CD4-positive, alpha-beta T cell (primary cell): ENCODE results near the gene UBTD1. TPM values are rescaled to one million over a fixed set of nuclear protein-coding genes. Genes with fewer than 3 reads are reported as not detected.

ENCODE experiments used
- ATAC-seq: fragments of 200-7000 bp; cut with Tn5 transposase; one replicate; pipeline ENCODE4 v1.10.0; 2022; ENCODE audit warnings: mild to moderate bottlenecking; ENCODE audit not compliant: poor library complexity
- CTCF ChIA-PET: fragments of 350-600 bp; sonication (Branson Sonifier 250); formaldehyde crosslinking; loops from one replicate; lab custom pipeline; 2021; ENCODE audit warnings: antibody characterized with exemption, inconsistent platforms; lab: Charles Lee
- POLR2A ChIA-PET: fragments of 350-600 bp; sonication (Branson Sonifier 250); formaldehyde crosslinking; loops from one replicate; lab custom pipeline; 2021; ENCODE audit warnings: antibody characterized with exemption, inconsistent platforms; lab: Charles Lee
- DNase-seq, 14 experiments: peaks; one replicate each; pipeline ENCODE4 v3.0.0-alpha.2; 2013 to 2020; ENCODE audit warnings: mixed read lengths in 2 of 14
- H3K27ac ChIP-seq, 2 donors: one replicate each; pipeline versions ENCODE4 v1.5.1 to v1.7.0; 2013; ENCODE audit warnings: low read length in 2 of 2, low read depth in 1 of 2, mild to moderate bottlenecking in 1 of 2
- H3K27me3 ChIP-seq, 2 experiments: 1 replicate in 1 of 2; 2 replicates in 1 of 2; pipeline versions ENCODE4 v1.6.1 to v1.7.0; 2013; ENCODE audit warnings: low read length in 2 of 2, control low read depth in 1 of 2, mild to moderate bottlenecking in 1 of 2, moderate library complexity in 1 of 2; ENCODE audit not compliant: insufficient read depth in 2 of 2, control insufficient read depth in 1 of 2
- H3K36me3 ChIP-seq: one replicate; pipeline ENCODE4 v1.6.1; 2013; ENCODE audit warnings: low read length, control low read depth; ENCODE audit not compliant: insufficient read depth
- H3K4me1 ChIP-seq: one replicate; pipeline ENCODE4 v1.6.1; 2013; ENCODE audit warnings: low read length, control low read depth; ENCODE audit not compliant: insufficient read depth
- H3K4me3 ChIP-seq: one replicate; pipeline ENCODE4 v1.5.1; 2013; ENCODE audit warnings: mild to moderate bottlenecking, low read length, moderate library complexity
- H3K9me3 ChIP-seq, 2 experiments: 1 replicate in 1 of 2; 2 replicates in 1 of 2; pipeline versions ENCODE4 v1.6.1 to v1.7.0; 2013; ENCODE audit warnings: low read length in 2 of 2, mild to moderate bottlenecking in 2 of 2, control low read depth in 1 of 2, moderate library complexity in 1 of 2; ENCODE audit not compliant: control insufficient read depth in 1 of 2, insufficient read depth in 1 of 2
- H3K27ac Mint-ChIP-seq: one replicate; pipeline ENCODE4 v1.8.0; 2020; ENCODE audit warnings: mixed read lengths
- H3K27me3 Mint-ChIP-seq: one replicate; pipeline ENCODE4 v1.8.0; 2021; ENCODE audit warnings: mixed read lengths
- H3K36me3 Mint-ChIP-seq: one replicate; pipeline ENCODE4 v1.8.0; 2021; ENCODE audit warnings: low read depth, mixed read lengths
- H3K4me1 Mint-ChIP-seq: one replicate; pipeline ENCODE4 v1.8.0; 2021; ENCODE audit warnings: low read depth, mixed read lengths
- H3K4me3 Mint-ChIP-seq: one replicate; pipeline ENCODE4 v1.8.0; 2020; ENCODE audit warnings: mild to moderate bottlenecking, mixed read lengths
- H3K9me3 Mint-ChIP-seq: one replicate; pipeline ENCODE4 v1.8.0; 2020; ENCODE audit warnings: mixed read lengths
- intact Hi-C, 2 experiments: fragments of 100-400 bp; cut with DNase I in 1 of 2; cut with micrococcal nuclease in 1 of 2; formaldehyde crosslinking; loops; one replicate each; pipeline versions ENCODE4 v1.15.1 to v1.9.0; 2023 to 2025; cut with DNase I, micrococcal nuclease
- total RNA-seq, 174 experiments: library from RNA in 2 of 174; stranded (reverse) in 2 of 174; gene quantifications; one replicate each; pipeline ENCODE4 v1.2.3 and lab custom pipeline; 2021 to 2026
- TF ChIP-seq, protein P1 (sequence below): fragments of 200-600 bp; IDR thresholded peaks from one replicate; pipeline ENCODE4 v1.8.0; 2022; ENCODE audit warnings: antibody characterized with exemption, mild to moderate bottlenecking

UBTD1 gene
- total RNA-seq, 2 experiments from 2014 or later, result 0.56 to 0.80 TPM

DNA sequence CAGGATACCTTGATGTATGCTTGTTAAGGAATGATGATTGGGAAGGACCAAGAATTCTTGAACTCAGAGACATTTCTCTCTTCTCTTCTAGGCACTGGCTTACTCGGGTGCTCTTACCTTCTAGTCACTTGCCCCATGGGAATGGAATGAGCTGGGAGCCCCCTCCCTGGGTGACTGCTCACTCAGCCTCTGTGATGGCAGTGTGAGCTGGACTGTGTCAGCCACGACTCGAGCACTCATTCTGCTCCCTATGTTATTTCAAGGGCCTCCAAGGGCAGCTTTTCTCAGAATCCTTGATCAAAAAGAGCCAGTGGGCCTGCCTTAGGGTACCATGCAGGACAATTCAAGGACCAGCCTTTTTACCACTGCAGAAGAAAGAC is 42.0 kb upstream of the UBTD1 start:
- no peak overlapping the region for H3K4me3 ChIP-seq
- Mint-ChIP-seq H3K36me3 (peaks cover 92% of the 10 kb centered on the region), H3K4me3 (no peak overlapping the region), H3K4me1 (peaks cover 19% of the 10 kb centered on the region), H3K9me3 (no peaks in the 10 kb centered on the region), H3K27me3 (no peaks in the 10 kb centered on the region), H3K27ac (peak overlapping the region; percentile 76)
- POLR2A ChIA-PET, result no interaction called here
- no peak overlapping the region for H3K27ac ChIP-seq
- CTCF ChIA-PET, result no interaction called here
- no peaks in the 10 kb centered on the region for H3K27me3 ChIP-seq
- H3K9me3 ChIP-seq, result no peaks in the 10 kb centered on the region
- no peak for ATAC-seq
- intact Hi-C loops, result no loop called here
- peaks cover 12% of the 10 kb centered on the region for H3K4me1 ChIP-seq
- TF ChIP-seq, protein P1, sequence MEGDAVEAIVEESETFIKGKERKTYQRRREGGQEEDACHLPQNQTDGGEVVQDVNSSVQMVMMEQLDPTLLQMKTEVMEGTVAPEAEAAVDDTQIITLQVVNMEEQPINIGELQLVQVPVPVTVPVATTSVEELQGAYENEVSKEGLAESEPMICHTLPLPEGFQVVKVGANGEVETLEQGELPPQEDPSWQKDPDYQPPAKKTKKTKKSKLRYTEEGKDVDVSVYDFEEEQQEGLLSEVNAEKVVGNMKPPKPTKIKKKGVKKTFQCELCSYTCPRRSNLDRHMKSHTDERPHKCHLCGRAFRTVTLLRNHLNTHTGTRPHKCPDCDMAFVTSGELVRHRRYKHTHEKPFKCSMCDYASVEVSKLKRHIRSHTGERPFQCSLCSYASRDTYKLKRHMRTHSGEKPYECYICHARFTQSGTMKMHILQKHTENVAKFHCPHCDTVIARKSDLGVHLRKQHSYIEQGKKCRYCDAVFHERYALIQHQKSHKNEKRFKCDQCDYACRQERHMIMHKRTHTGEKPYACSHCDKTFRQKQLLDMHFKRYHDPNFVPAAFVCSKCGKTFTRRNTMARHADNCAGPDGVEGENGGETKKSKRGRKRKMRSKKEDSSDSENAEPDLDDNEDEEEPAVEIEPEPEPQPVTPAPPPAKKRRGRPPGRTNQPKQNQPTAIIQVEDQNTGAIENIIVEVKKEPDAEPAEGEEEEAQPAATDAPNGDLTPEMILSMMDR, result no peak
- DNase-seq, result no peak
- peaks cover 78% of the 10 kb centered on the region for H3K36me3 ChIP-seq

DNA sequence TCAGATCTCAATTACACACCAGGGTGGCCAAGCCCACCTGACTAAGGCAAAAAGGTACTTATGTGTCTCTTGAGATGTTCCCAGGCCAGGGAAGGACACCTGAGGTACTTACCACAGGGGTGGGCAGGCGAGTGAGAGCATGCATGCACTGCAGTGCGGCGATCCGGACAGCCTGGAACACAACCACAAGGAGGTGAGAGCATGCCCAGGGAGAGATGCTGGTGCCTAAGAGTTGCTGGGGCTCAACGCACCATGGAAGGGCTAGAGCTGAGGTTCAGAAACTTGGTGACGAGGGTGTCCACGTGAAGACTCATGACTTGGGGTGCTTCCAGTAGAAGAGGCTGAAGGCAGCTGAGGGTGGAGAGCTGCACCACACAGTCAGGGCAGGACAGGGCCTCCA is 39.6 kb upstream of the UBTD1 start:
- Mint-ChIP-seq H3K27ac (no peak overlapping the region), H3K4me3 (no peak overlapping the region), H3K36me3 (peaks cover 95% of the 10 kb centered on the region), H3K4me1 (peaks cover 8% of the 10 kb centered on the region), H3K27me3 (no peaks in the 10 kb centered on the region), H3K9me3 (no peaks in the 10 kb centered on the region)
- Histone ChIP-seq H3K36me3 (peaks cover 79% of the 10 kb centered on the region), H3K4me3 (no peak overlapping the region), H3K4me1 (peaks cover 4% of the 10 kb centered on the region), H3K27ac (no peak overlapping the region), H3K27me3 (no peaks in the 10 kb centered on the region), H3K9me3 (no peaks in the 10 kb centered on the region)
- TF ChIP-seq, protein P1, result no peak
- intact Hi-C loops, result no loop called here
- DNase-seq (no peak), ATAC-seq (no peak)
- ChIA-PET POLR2A (interaction anchor here (0.9 kb wide), 1 partner anchor 14 kb away, joined by 3 read pairs; no protein-coding TSS in a partner anchor), CTCF (no interaction called here)

DNA sequence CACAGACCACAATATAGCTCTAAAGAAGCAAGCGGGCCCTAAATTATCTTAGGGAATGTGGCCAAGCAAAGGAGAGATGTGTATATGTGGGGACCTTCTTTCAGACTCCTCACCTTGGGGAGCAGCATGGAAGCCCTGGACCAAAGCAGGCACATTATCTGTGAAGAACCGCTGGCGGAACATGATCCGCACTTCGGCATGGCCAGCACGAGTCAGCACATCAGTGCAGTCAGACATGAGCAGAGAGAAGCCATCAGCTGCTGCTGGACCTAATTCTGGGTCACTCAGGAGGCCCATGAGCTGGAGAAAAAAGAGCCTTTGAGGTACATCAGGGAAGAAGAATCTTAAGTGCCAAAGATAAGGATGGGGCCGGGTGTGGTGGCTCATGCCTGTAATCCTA is 38.8 kb upstream of the UBTD1 start:
- POLR2A ChIA-PET, result no interaction called here
- no peaks in the 10 kb centered on the region for H3K27me3 ChIP-seq
- Mint-ChIP-seq H3K9me3 (no peaks in the 10 kb centered on the region), H3K4me1 (no peaks in the 10 kb centered on the region), H3K27ac (no peak overlapping the region), H3K36me3 (peaks cover 95% of the 10 kb centered on the region), H3K27me3 (no peaks in the 10 kb centered on the region), H3K4me3 (no peak overlapping the region)
- DNase-seq (no peak), ATAC-seq (no peak)
- H3K36me3 ChIP-seq, result peaks cover 87% of the 10 kb centered on the region
- TF ChIP-seq, protein P1, result no peak
- CTCF ChIA-PET, result no interaction called here
- H3K4me1 ChIP-seq, result no peaks in the 10 kb centered on the region
- no peak overlapping the region for H3K4me3 ChIP-seq
- H3K9me3 ChIP-seq, result no peaks in the 10 kb centered on the region
- H3K27ac ChIP-seq, result no peak overlapping the region
- intact Hi-C loops, result no loop called here
